ENCODE results near the gene KIAA1671.

DNA sequence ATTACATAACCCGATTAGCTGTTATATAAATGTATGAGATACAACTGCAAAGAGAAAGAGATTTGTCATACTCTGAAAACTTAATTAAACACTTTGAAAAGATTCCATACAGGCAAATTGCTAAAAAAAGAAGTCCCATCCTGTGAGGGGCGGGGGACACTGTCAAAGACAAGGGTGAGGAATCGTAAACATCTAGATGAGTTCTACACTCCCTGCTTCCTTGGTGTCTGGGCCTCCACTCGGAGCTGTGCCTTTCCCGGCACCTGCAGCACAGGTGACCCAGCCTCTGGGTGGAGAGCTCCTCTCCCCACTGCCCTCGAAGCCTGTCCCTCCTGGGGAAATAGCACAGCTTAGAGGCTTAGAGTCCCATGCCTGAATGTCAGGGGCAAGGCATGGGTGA, 177.9 kb downstream of the KIAA1671 start:
- TF ChIP-seq, protein P1, sequence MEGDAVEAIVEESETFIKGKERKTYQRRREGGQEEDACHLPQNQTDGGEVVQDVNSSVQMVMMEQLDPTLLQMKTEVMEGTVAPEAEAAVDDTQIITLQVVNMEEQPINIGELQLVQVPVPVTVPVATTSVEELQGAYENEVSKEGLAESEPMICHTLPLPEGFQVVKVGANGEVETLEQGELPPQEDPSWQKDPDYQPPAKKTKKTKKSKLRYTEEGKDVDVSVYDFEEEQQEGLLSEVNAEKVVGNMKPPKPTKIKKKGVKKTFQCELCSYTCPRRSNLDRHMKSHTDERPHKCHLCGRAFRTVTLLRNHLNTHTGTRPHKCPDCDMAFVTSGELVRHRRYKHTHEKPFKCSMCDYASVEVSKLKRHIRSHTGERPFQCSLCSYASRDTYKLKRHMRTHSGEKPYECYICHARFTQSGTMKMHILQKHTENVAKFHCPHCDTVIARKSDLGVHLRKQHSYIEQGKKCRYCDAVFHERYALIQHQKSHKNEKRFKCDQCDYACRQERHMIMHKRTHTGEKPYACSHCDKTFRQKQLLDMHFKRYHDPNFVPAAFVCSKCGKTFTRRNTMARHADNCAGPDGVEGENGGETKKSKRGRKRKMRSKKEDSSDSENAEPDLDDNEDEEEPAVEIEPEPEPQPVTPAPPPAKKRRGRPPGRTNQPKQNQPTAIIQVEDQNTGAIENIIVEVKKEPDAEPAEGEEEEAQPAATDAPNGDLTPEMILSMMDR (IDR thresholded peaks at IDR 0.05; ENCODE audit: poor library complexity, severe bottlenecking), result no peak
- TF ChIP-seq EP300 (conservative IDR thresholded peaks at IDR 0.05; ENCODE audit: poor library complexity, severe bottlenecking) (no peak), POLR2AphosphoS5 (IDR thresholded peaks at IDR 0.05) (no peak), RAD21 (conservative IDR thresholded peaks at IDR 0.05) (no peak)
